Right renal pelvis (tissue), 4 donors: ENCODE measurements around the gene PLA2G15. TPM values are rescaled to one million over a fixed set of nuclear protein-coding genes. Genes with fewer than 3 reads are reported as not detected.

Source experiments
- DNase-seq, 4 donors: peaks; one replicate each; pipeline ENCODE4 v3.0.0-alpha.2; 2013; ENCODE audit warnings: low read depth in 4 of 4, low spot score in 3 of 4, missing footprints in 1 of 4
- polyA plus RNA-seq, 4 donors: library from polyadenylated mRNA; unstranded; fragments of 120-200 nt; gene quantifications; one replicate each; pipeline ENCODE4 v1.2.1, GENCODE V29; 2013; ENCODE audit not compliant: insufficient read length in 4 of 4

PLA2G15 gene
- 10 to 100 TPM; 20.8 to 24.1 (median 23.0) TPM for polyA plus RNA-seq

- DNase-seq, result peak; percentile 86 to 92 (median 90)
These were observed at the start of gene PLA2G15 for GRCh38 chr16:68244903-68245853. Gene PLA2G15 (plus strand): TSS chr16:68245373. CDS start chr16:68245427, 54 bp downstream.

GRCh38 chr16:68197250-68197649, 47.9 kb upstream of the PLA2G15 start:
- no peak for DNase-seq

- no peak for DNase-seq
These were observed 44.9 kb upstream of the PLA2G15 start for GRCh38 chr16:68200088-68200783.

GRCh38 chr16:68202091-68202519, 43.1 kb upstream of the PLA2G15 start:
- DNase-seq, result peak in 2 of 4 donors; percentile 4 to 18

GRCh38 chr16:68206245-68206644, 38.9 kb upstream of the PLA2G15 start:
- no peak for DNase-seq

GRCh38 chr16:68214726-68215125, 30.4 kb upstream of the PLA2G15 start:
- DNase-seq, result no peak

GRCh38 chr16:68215302-68215701, 29.9 kb upstream of the PLA2G15 start:
- no peak for DNase-seq

GRCh38 chr16:68216240-68216639, 28.9 kb upstream of the PLA2G15 start:
- DNase-seq, result no peak

GRCh38 chr16:68217506-68217905, 27.7 kb upstream of the PLA2G15 start:
- DNase-seq, result no peak

- DNase-seq, result no peak
These were observed 25.3 kb upstream of the PLA2G15 start for GRCh38 chr16:68219725-68220351.

- no peak for DNase-seq
These were observed 22.1 kb upstream of the PLA2G15 start for GRCh38 chr16:68223072-68223471.

GRCh38 chr16:68226116-68226515, 19.1 kb upstream of the PLA2G15 start:
- DNase-seq, result no peak

- DNase-seq, result no peak
These were observed 17.9 kb upstream of the PLA2G15 start for GRCh38 chr16:68227183-68227793.

GRCh38 chr16:68227850-68228553, 17.2 kb upstream of the PLA2G15 start:
- no peak for DNase-seq

- no peak for DNase-seq
These were observed 16.5 kb upstream of the PLA2G15 start for GRCh38 chr16:68228652-68229051.

GRCh38 chr16:68229431-68230175, 15.6 kb upstream of the PLA2G15 start:
- no peak for DNase-seq

GRCh38 chr16:68230176-68230571, 15.0 kb upstream of the PLA2G15 start:
- DNase-seq, result no peak

- DNase-seq, result no peak
These were observed 14.2 kb upstream of the PLA2G15 start for GRCh38 chr16:68230956-68231355.

- DNase-seq, result no peak
These were observed 13.6 kb upstream of the PLA2G15 start for GRCh38 chr16:68231384-68232136.
